Left kidney (tissue), 2 donors: ENCODE measurements around the gene UNC5B. TPM values are rescaled to one million over a fixed set of nuclear protein-coding genes. Genes with fewer than 3 reads are reported as not detected.
"Not testable (repeated sequence)": the region's sequence is repeated elsewhere in the genome, so short reads cannot be mapped to it uniquely, and the experiment has no call there.

ENCODE experiments used
- DNase-seq: peaks from one replicate; pipeline ENCODE4 v3.0.0-alpha.2; 2013
- polyA plus RNA-seq: library from polyadenylated mRNA; unstranded; fragments of 120-200 nt; gene quantifications from one replicate; pipeline ENCODE4 v1.2.1, GENCODE V29; 2013; ENCODE audit not compliant: insufficient read length

Gene UNC5B
- polyA plus RNA-seq, 1 donor = 45.4 TPM

DNA sequence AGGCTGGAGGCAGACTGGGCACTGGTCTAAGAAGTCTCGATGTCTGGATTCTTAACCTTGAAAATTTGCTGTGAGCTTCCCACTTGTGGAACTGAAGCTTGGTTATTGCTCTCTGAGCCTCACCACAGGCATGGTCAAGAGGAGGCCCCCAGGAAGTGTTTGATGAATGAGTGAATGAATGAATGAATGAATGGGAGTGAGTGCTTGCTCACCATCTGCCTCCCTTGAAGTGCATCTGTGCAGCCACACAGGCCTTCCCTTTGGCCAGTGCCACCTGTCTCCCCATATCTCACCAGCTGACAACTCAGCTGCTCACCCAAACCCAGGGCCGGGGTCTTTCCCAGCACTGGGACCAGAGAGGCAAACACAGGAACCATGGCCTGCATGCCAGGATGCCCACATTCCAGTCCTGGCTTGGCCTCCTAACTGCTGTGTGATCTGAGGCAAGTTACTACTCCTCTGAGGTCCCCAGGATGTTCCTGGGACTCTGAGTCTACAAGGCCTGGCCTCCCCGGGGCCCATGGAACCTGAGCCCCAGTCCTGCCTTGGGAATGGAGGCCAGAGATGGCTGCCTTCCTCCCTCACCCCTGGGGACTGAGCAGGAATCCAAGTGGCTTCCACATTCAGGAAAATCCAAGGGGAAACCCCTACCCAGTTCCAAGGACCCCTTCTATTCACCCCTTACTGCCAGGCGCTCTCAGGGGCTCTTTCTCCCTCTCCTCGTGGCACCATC is 55.3 kb downstream of the UNC5B start:
- DNase-seq = no peak

DNA sequence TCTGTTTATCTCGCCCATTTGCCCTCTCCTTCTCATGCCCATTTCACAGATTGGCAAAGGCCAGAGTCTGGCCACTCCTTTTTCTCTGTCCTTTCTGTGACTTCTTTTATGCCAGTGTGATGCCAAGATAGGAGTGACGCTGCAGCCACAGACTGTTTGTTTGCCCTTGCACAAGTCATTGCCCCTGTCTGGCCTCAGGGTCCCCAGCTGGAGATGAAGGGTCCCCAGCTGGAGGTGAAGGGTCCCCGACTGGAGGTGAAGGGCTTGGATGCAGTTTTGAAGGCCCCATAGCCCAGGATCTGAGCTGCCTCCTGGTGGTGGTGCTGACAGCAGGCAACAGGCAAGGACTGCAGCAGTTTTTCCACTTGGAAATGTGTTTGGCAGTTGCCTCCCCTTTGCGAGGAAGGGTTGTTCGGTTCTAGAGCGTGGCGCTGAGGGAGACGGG is 55.9 kb downstream of the UNC5B start:
- DNase-seq = no peak

DNA sequence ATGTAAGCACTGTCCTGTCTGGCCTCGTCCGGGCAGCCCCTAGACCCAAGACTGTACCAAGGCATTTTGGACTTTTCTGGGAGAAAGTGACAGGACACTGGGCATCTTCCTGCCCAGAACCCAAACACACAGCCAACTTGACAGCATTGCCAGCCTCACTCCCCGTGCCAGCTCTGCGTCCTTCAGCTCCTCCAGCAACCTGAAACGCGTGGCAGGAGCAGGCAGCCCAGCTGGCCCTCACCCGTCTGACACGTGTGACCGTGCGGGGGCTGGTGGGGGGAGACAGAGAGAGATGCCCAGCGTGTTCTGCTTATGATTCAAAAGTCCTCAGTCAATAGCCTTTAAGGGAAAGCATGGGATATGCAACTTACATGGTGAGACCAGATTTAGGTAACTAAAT is 56.4 kb downstream of the UNC5B start:
- no peak for DNase-seq

DNA sequence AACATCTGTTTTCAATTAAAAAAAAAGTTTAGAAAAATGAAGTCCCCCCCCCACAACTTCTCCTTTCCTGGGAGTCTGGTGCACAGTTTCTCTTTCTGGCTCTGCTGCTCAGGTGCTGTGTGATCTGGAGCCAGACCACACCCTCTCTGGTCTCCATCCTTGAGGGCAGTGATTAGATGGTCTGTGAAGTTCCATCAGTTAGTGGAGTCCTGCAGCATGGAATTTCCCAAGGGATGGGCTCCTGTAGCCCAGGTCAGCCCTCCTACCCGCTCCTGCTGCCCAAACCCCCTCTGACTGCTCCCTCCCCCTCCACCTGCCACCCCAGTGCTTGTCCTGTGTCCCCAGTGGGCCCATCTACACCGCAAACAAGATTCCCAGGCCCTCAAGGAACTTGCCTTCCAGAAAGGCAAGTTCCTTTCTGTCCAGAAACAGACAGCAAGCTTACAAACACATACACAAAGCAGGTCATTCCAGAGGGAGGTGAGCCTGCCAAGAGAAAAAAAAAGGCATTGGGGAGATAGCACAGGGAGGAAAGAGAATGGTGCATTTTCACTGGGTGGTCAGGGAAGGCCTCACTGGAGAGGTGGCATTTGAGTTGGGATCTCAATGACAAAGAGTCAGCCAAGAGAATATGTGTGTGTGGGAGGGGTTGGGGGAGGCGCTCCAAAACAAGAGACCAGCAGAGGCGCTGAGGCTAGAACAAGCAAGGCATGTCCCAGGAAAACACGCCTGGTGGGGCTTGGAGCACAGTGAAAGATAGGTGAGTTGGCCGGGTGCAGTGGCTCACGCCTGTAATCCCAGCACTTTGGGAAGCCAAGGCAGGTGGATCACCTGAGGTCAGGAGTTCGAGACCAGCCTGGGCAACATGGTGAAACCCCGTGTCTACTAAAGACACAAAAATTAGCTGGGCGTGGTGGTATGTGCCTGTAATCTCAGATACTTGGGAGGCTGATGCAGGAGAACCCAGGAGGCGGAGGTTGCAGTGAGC is 57.2 kb downstream of the UNC5B start:
- peak; percentile 56 for DNase-seq

DNA sequence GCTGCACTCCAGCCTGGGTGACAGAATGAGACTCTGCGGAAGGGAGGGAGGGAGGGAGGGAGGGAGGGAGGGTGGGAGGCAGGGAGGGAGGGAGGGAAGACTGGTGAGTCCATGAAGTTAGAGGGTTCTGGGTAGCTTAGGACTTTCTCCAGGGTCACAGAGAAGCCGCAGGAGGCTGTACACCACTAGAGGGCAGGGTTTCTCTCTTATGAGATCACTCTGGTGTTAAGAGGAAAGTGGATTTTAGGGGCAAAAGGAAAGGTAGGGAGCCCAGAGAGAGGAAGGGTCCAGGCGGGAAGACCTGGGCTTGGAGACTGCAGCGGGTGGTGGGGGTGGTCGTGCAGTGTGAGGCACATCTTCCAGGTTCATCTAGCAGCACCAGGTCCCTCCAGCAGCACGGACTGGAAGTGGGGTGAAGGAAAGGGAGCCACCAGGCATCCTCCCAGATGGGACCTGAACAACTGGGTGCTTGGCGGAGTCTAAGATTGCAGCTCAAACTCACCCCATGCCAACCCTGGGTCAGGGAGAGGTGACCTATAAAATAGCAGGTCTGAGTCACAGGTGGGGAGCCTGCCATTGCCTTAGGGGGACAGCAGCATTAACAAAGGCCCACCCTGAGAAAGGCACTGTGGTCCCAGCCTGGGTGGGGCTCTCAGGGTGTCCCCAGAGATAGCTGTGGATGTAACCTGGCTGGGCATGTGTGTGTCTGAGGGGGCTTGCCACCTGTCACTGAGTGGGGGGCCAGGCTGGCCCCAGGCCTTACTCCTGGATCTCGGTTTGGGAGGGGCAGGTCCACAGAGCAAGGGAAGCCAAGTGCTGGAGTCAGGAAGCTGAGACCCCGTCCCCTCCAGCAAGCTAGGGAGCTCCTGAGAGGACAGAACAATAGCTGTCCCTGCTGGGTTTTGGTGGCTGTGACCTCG is 58.2 kb downstream of the UNC5B start:
- DNase-seq = peak; percentile 83

DNA sequence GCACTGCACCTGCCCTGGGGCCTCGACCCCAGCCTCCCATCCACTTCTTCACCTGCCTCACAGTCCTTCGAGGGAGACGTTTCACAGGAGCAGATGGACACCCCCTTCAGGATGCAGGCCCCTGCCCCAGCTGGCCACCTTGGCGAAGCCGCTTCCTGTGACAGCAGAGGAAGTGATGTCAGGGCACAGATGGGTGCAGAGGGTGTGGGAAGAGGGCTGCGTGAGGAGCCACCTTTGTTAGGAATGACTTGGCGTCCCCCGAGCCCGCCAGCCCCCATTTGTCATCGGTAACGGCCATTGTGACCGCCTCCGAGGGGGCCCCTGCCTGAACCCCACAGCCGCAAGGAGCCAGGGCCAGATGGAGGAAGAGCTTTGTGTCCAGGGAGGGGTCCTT is 59.3 kb downstream of the UNC5B start:
- DNase-seq = no peak

DNA sequence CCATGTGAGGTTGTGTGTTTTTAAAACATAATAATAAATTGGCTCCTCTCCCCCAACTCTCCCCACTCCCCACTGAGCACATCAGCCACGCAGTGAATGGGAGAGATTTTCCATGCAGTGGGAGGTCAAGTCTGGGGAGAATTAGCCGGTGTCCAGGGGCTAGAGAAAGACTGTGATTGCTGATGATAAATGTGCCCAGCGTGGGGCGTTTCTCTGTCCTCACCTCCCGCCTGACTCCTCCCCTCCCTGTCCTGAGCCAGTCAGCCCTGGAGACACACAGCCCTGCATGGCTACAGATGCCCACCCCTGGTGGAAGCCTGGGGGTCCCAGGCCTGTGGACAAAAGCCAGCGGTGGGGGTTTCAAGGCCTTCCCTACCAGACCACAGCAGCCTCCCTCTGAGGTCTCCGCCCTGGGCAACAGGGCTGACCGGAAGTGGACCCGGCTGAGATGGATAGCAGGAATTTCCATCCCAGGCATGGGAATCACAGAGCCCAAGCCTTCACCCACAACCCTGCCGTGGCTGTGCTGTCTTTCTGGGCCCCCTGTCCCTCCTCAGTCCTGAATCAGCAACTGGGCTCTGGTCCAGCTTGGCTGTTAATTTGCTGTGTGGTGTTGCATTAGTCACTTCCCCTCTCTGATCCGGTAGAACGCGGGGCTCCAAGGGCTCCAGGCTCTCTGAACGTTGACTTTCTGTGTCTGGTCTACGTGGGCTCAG is 59.8 kb downstream of the UNC5B start:
- no peak for DNase-seq

DNA sequence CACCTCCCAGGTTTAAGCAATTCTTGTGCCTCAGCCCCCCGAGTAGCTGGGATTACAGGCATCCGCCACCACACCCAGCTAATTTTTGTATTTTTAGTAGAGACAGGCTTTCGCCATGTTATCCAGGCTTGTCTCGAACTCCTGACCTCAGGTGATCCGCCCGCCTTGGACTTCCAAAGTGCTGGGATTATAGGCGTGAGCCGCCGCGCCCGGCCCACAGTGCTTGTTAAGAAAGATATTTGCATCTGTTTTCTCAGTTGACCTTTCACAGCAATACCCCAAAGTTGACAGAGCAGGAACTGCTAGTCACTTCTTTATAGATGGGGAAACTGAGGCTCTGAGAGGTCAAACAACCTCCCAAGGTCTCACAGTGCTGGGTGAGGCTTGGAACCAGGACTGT is 60.6 kb downstream of the UNC5B start:
- DNase-seq = not testable (repeated sequence)

DNA sequence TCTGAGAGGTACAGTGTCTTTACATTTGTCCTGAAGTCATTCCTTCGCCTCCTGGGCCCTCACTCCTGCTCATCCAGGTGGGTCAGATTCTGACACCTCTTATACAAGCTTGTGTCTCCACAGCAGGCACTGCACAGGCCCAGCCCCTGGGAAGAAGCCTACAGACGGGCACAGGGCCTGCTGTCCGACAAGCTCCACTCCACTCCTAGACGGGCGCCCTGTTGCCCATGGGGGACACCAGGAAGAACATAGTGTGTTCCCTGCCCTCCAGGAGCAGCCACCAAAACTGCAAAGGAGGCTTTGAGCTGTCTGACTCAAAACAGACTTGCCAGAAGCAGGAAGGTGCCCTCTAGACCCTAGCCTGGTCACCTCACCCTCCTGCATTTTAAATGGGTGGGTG is 61.1 kb downstream of the UNC5B start:
- DNase-seq = no peak

DNA sequence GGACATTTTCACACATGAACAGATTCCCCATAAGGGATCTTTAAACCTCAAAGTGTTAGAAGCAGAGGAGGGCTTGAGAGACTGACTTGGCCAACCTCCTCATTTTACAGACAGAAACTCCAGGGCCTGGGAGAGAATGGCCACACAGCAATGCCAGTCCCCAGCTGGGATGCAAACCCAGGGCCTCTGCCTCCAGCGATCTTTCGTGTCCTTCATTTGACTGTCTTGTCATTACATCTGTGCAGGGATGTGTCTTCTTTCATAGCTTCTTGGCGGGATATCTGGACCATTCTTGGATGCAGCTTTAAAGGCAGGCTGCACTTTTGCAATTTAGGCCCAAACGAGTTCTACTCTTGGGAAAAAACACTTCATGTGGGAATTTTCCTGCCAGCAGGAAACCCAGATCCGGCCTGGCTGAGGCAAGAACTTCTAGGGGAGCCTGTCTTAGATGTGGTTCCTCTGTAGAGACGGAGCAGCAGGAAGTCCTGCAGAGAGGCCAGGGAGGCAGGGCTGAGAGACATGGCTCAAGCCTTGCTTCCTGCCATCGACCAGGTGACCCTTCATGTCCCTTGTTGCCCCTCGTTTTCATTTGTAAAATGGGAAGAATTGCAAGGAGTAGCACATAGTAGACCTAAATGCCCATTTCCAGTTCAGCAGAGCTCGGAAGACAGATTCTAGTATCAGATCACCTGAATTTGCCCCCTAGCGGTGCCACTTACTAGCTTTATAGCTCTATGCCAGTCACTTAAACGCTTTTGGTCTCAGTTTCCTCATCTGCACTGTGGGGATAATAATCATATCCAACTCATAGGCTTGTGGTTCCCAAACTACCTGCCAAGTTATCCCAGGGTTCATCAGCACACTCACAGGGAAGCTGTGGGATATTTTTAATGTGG is 62.8 kb downstream of the UNC5B start:
- no peak for DNase-seq

DNA sequence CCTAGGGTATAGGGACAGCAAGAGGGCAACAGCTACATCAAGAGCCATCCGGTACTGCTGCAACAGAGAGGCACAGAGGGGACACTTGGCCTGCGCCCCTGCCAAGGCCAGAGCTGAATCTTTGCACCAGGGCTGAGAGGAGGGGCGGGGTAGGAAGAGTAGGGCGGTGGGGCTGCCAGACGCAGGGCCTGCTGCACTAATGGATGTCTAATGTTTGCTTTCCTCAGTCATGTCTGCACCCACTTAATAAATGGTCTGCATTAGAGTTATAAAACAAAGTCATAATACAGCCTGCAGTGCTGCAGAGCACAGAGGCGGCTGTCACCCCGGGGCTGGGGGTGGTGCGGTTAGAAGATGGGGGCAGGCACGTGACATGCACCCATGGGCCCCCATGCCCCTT is 64.5 kb downstream of the UNC5B start:
- DNase-seq = no peak

DNA sequence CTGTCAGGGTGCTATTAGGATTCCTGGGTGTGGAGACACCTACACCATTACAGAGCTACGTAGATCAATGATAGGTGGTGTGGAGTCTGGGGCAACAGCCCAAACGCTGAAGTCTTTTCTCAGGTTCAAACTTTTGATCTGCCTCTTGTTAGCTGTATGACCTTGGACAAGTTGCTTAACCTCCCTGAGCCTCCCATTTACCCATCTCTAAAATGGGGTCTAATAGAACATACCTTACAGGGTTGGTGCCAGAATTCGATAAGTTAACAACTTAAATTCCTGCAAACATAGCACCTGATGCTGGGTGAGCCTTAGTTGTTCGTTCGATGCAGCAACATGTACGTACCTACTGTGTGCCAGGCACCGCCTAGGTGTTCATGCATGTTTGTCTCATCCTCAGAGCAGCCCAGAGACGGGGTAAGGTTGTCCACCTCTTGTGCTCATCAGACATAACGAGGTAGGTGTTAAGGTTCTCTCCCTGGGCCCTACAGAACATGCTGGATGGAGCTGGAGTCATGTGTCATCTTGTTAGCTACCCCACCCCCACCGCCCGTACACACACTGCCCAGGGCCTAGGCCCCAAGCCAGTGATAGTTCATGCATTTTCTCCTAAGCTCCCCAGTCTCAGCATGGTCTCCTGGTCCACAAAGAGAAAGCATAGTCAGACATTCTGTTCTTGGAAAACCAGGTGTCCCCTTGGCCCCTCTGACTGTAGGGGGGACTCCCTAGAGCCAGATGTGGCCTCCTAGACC is 65.7 kb downstream of the UNC5B start:
- no peak for DNase-seq

DNA sequence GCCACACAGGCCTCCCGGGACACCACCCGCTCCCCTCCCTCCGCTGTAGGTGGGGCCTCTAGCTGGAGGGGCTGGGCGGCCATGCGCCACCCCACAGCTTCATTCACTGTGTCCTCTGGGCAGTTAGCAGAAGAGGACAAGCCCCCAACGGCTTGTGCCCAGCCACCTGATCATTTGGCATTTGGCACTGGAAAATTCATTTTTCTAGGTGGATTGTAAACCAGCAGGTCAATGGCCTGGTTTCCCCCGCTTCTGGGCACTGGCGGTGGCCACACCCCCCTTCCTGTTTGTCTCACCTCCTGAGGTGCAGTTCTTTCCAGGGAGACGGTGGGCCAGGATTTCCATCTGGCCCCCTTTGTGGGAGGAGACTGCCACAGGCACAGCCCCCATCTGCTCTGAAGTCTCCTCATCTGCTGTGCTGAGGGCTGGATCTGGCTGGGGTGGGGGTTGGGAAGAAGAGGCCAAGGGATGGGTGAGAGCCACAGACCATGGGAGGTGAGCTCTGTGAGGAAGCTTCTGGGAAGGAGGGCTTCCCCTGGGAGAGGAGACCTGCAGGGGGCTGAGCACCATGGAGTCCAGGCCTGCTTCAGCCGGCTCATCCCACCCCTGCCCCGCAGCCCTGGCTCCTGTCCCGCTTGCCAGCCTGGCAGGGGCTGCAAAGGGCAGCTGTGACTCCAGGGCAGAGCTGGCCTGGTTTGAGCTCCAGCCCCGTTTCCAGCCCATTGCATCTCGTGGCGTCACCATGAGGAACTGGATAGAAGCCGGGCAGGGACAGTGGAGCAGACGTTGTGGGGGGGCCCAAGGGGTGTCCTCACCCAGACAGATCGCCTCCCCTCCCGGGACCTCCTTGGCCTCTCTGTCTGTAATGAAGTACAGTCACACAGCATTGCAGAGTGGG is 66.6 kb downstream of the UNC5B start:
- DNase-seq = no peak

DNA sequence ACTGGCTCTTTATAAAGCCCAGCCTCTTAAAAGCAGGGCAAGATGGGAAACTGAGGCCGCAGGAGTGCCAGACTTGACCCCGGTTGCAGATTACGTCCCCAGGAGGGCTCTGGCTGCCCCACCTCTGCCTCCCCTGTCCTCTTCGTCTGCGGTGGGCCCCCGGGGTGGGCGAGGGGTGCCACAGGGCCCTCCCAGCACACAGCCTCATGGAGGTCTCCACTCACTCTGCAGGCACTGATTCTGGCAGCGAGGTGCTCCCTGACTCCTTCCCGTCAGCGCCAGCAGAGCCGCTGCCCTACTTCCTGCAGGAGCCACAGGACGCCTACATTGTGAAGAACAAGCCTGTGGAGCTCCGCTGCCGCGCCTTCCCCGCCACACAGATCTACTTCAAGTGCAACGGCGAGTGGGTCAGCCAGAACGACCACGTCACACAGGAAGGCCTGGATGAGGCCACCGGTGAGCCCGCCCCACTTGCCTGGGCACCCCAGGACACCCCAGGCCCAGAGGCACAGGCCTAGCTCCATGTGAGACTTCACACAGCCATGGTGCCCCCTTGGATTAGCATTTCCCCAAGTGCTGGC is 67.3 kb downstream of the UNC5B start:
- DNase-seq = no peak

DNA sequence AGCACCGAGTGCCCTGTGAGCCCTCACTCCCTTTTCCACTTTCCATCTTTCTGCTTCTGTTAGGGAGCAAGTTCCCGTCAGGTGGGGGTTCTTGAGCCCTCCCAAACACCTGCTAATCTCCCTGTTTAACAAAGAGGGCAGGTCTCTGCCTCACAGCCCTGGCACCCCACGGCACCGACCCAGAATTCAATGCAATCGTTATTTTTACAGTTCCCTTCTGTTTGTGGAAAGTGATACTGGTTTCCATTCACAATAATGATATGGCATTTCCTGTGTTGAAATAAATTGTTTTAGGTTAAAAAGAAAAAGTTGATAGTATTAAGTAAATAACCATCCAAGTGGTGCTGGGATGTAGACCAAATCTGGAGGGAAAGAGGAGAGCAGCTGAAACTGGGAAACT is 67.8 kb downstream of the UNC5B start:
- no peak for DNase-seq

DNA sequence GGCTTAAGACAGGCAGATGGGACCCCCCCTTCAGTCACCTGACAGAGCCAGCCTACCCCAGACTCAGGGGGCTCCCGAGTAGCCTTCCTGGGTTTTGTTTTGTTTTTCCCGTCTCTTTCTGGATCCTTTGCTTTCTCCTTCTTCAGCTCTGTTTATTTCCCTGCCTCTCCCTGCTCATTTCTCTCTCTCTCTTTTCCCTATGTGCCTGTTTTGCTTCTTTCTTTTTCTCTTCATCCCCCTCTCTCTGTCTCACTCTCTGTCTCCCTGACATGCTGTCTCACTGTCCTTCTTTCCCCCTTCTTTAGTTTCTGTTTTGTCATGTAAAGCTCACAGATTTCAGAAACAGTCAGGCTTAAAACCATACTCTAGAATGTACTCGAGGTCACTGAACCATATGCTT is 68.5 kb downstream of the UNC5B start:
- DNase-seq = no peak

DNA sequence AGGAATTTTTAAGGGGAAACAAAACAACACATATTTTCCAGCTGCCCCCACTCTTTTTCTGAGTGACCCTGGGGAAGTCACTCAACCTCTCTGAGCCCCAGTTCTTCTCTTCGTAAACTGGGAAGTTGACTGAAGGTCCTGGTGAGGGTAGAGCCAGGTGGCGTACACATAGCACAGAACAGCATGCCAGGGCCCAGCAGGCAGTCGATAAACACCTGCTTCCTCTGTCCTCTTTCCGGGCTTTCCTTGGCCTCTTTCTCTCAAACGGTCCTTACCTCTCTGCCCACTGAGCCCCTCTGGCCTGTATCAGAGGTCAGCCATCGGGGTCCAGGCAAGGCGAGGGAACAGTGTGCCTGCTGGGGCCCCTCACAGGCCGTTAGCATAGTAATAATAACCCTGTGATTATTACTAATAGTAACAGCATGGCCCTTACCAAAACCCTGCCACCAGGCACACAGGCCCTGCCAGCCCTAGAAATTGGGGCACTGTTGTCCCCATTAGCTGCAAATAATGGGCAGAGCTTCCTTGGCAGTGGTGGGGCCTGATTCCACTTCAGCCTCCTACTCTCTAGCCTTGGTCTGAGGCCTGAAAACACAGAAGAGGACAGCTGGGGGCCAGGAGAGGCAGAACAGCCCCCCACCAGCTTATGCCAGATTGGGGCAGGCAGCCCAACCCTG is 69.4 kb downstream of the UNC5B start:
- no peak for DNase-seq

DNA sequence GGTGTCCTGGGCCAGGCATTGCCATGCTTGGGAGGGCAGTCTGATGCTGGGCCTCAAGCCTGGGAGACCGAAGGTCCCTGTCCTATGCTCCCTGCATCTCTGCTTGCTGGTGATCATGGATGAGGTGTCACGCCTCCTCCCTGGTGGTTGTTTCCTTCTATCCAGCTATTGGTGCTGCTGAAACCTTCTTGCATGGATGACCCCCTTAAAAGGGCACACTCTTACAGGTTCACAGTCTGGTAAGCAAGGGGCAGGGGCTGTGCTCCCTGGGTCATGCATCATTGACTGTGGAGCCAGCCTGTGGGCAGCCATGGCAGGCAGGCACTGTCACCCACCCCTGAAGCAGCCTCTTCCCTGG is 69.9 kb downstream of the UNC5B start:
- DNase-seq = no peak
